ENCODE results near the gene GNAQ. TPM values are rescaled to one million over a fixed set of nuclear protein-coding genes. Genes with fewer than 3 reads are reported as not detected.

GNAQ gene
- total and polyA plus RNA-seq, 2 experiments from 2014 or later, result 25.7 to 47.9 TPM

- DNase-seq (ENCODE audit: low spot score), result peak; percentile 79
- Histone ChIP-seq H3K9me2 (replicated peaks; ENCODE audit: insufficient read depth) (no peaks in the 10 kb centered on the region), H3K27ac (peak overlapping the region; percentile 60), H3K4me1 (ENCODE audit: insufficient read depth) (peaks cover 10% of the 10 kb centered on the region), H4K20me1 (ENCODE audit: insufficient read depth, poor library complexity, severe bottlenecking) (no peaks in the 10 kb centered on the region), H3K4me3 (no peak overlapping the region), H3K4me2 (peak overlapping the region; percentile 29), H3K27me3 (no peaks in the 10 kb centered on the region), H3K36me3 (replicated peaks; ENCODE audit: insufficient read depth, low read depth) (no peaks in the 10 kb centered on the region), H3K79me2 (peaks cover 8% of the 10 kb centered on the region), H3K9me3 (ENCODE audit: low read depth) (no peaks in the 10 kb centered on the region), H2AFZ (no peak overlapping the region)
- 30% methylated on average over 8 of the region's 8 CpGs for WGBS (ENCODE audit: low lambda C conversion rate, missing lambda C conversion rate)
- TF ChIP-seq CTCF (IDR thresholded peaks at IDR 0.05; ENCODE audit: poor library complexity) (peak; percentile 70), EZH2 (IDR thresholded peaks at IDR 0.05; ENCODE audit: borderline replicate concordance) (no peak), EZH2phosphoT487 (IDR thresholded peaks at IDR 0.05; ENCODE audit: low read depth, severe bottlenecking, unreplicated experiment) (no peak)
Observed at GRCh38 chr9:77751341-77752091, 280.1 kb downstream of the GNAQ start.

GRCh38 chr9:77750981-77751340 is 280.6 kb downstream of the GNAQ start:
- Histone ChIP-seq H3K36me3 (replicated peaks; ENCODE audit: insufficient read depth, low read depth) (no peaks in the 10 kb centered on the region), H2AFZ (no peak overlapping the region), H3K27me3 (no peaks in the 10 kb centered on the region), H3K27ac (peak overlapping the region; percentile 60), H3K9me2 (replicated peaks; ENCODE audit: insufficient read depth) (no peaks in the 10 kb centered on the region), H3K4me2 (no peak overlapping the region), H3K4me1 (ENCODE audit: insufficient read depth) (peaks cover 10% of the 10 kb centered on the region), H4K20me1 (ENCODE audit: insufficient read depth, poor library complexity, severe bottlenecking) (no peaks in the 10 kb centered on the region), H3K4me3 (no peak overlapping the region), H3K9me3 (ENCODE audit: low read depth) (no peaks in the 10 kb centered on the region), H3K79me2 (peaks cover 6% of the 10 kb centered on the region)
- no peak for DNase-seq (ENCODE audit: low spot score)
- TF ChIP-seq EZH2phosphoT487 (IDR thresholded peaks at IDR 0.05; ENCODE audit: low read depth, severe bottlenecking, unreplicated experiment), result no peak
- no peak for TF ChIP-seq CTCF (IDR thresholded peaks at IDR 0.05; ENCODE audit: poor library complexity)
- TF ChIP-seq EZH2 (IDR thresholded peaks at IDR 0.05; ENCODE audit: borderline replicate concordance), result no peak
- WGBS (ENCODE audit: low lambda C conversion rate, missing lambda C conversion rate), result 76% methylated on average over 1 of the region's 1 CpG

GRCh38 chr9:77750284-77750683 is 281.3 kb downstream of the GNAQ start:
- H3K4me1 ChIP-seq (ENCODE audit: insufficient read depth), result peaks cover 14% of the 10 kb centered on the region
- H4K20me1 ChIP-seq (ENCODE audit: insufficient read depth, poor library complexity, severe bottlenecking), result no peaks in the 10 kb centered on the region
- no peak overlapping the region for H2AFZ ChIP-seq
- DNase-seq (ENCODE audit: low spot score), result no peak
- H3K79me2 ChIP-seq, result peaks cover 2% of the 10 kb centered on the region
- H3K9me3 ChIP-seq (ENCODE audit: low read depth), result no peaks in the 10 kb centered on the region
- no peak overlapping the region for H3K4me3 ChIP-seq
- H3K9me2 ChIP-seq (replicated peaks; ENCODE audit: insufficient read depth), result no peaks in the 10 kb centered on the region
- H3K4me2 ChIP-seq, result no peak overlapping the region
- no peaks in the 10 kb centered on the region for H3K27me3 ChIP-seq
- no peaks in the 10 kb centered on the region for H3K36me3 ChIP-seq (replicated peaks; ENCODE audit: insufficient read depth, low read depth)
- TF ChIP-seq EZH2phosphoT487 (IDR thresholded peaks at IDR 0.05; ENCODE audit: low read depth, severe bottlenecking, unreplicated experiment) (no peak), EZH2 (IDR thresholded peaks at IDR 0.05; ENCODE audit: borderline replicate concordance) (no peak), CTCF (IDR thresholded peaks at IDR 0.05; ENCODE audit: poor library complexity) (no peak)
- H3K27ac ChIP-seq, result peak overlapping the region; percentile 60
- 52% methylated on average over 1 of the region's 1 CpG for WGBS (ENCODE audit: low lambda C conversion rate, missing lambda C conversion rate)
